ENCODE results near the gene CIZ1. TPM values are rescaled to one million over a fixed set of nuclear protein-coding genes. Genes with fewer than 3 reads are reported as not detected.
"Not testable (repeated sequence)": the region's sequence is repeated elsewhere in the genome, so short reads cannot be mapped to it uniquely, and the experiment has no call there.

CIZ1 gene
- polyA plus RNA-seq (ENCODE audit: insufficient read depth in 1 of 5, insufficient read length in 5 of 5, low replicate concordance in 1 of 5) = 100 to 1,000 TPM; 120 to 157 (median 155) TPM
- long read RNA-seq, donor 1, transcript CIZ1-220 (3 exons, 843 nt) = major isoform, 7 of 52 reads
- long read RNA-seq, donor 1, transcript CIZ1-204 (17 exons, 2,984 nt) = minor isoform, 5 of 52 reads
- long read RNA-seq, donor 1, partial matches to known transcripts = 35 of 52 reads
- long read RNA-seq, donor 1, other reads (novel, unspliced or antisense) = 0 of 52 reads
- long read RNA-seq, donor 2, partial matches to known transcripts = 5 of 14 reads
- long read RNA-seq, donor 2, other reads (novel, unspliced or antisense) = 0 of 14 reads
- long read RNA-seq, donor 3, transcript CIZ1-220 (3 exons, 843 nt) = major isoform, 7 of 199 reads
- long read RNA-seq, donor 3, partial matches to known transcripts = 145 of 199 reads
- long read RNA-seq, donor 3, other reads (novel, unspliced or antisense) = 36 of 199 reads
- long read RNA-seq, donor 4, transcript CIZ1-222 (2 exons, 339 nt) = major isoform, 7 of 32 reads
- long read RNA-seq, donor 4, partial matches to known transcripts = 17 of 32 reads
- long read RNA-seq, donor 4, other reads (novel, unspliced or antisense) = 0 of 32 reads
- long read RNA-seq, donor 5, partial matches to known transcripts = 23 of 33 reads
- long read RNA-seq, donor 5, other reads (novel, unspliced or antisense) = 0 of 33 reads
- long read RNA-seq, donor 6, partial matches to known transcripts = 66 of 81 reads
- long read RNA-seq, donor 6, other reads (novel, unspliced or antisense) = 7 of 81 reads
- long read RNA-seq, donor 7, transcript CIZ1-222 (2 exons, 339 nt) = minor isoform, 5 of 42 reads
- long read RNA-seq, donor 7, transcript CIZ1-220 (3 exons, 843 nt) = major isoform, 7 of 42 reads
- long read RNA-seq, donor 7, partial matches to known transcripts = 27 of 42 reads
- long read RNA-seq, donor 7, other reads (novel, unspliced or antisense) = 0 of 42 reads
- long read RNA-seq, donor 8, partial matches to known transcripts = 5 of 8 reads
- long read RNA-seq, donor 8, other reads (novel, unspliced or antisense) = 0 of 8 reads

GRCh38 chr9:128191406-128192046 lies at the start of gene CIZ1:
Gene CIZ1, minus strand, starts transcription at chr9:128191572. Its CDS starts 715 bp downstream, at chr9:128190857.
- DNase-seq = peak; percentile 73 to 78

GRCh38 chr9:128233817-128234406 lies 42.5 kb upstream of the CIZ1 start:
- no peak for DNase-seq

- DNase-seq = no peak
Measured at GRCh38 chr9:128232528-128233428, 41.4 kb upstream of the CIZ1 start.

GRCh38 chr9:128231638-128232527 lies 40.5 kb upstream of the CIZ1 start:
- DNase-seq = no peak

- DNase-seq = not testable (repeated sequence)
Measured at GRCh38 chr9:128230897-128231296, 39.5 kb upstream of the CIZ1 start.

- no peak for DNase-seq
Measured at GRCh38 chr9:128226412-128226801, 35.0 kb upstream of the CIZ1 start.

GRCh38 chr9:128225770-128226411 lies 34.5 kb upstream of the CIZ1 start:
- DNase-seq = no peak

GRCh38 chr9:128224877-128225276 lies 33.5 kb upstream of the CIZ1 start:
- no peak for DNase-seq

- no peak for DNase-seq
Measured at GRCh38 chr9:128222880-128223670, 31.7 kb upstream of the CIZ1 start.

- no peak for DNase-seq
Measured at GRCh38 chr9:128222026-128222425, 30.7 kb upstream of the CIZ1 start.

GRCh38 chr9:128219831-128220230 lies 28.5 kb upstream of the CIZ1 start:
- DNase-seq = no peak

- peak; percentile 78 to 82 for DNase-seq
Measured at GRCh38 chr9:128218518-128219389, 27.4 kb upstream of the CIZ1 start.

GRCh38 chr9:128218172-128218517 lies 26.8 kb upstream of the CIZ1 start:
- DNase-seq = no peak

- DNase-seq = no peak
Measured at GRCh38 chr9:128216781-128217553, 25.6 kb upstream of the CIZ1 start.

GRCh38 chr9:128215491-128216409 lies 24.4 kb upstream of the CIZ1 start:
- no peak for DNase-seq

Measured in right lung (tissue), 10 donors.